KMS-11 (cell line): ENCODE measurements around the gene CARF.
"Not testable (repeated sequence)": the region's sequence is repeated elsewhere in the genome, so short reads cannot be mapped to it uniquely, and the experiment has no call there.

ENCODE experiments used
- H2AFZ ChIP-seq: fragments of 200-600 bp; sonication (generic); 2 replicates; pipeline ENCODE4 v1.6.1; 2016; ENCODE audit warnings: antibody characterized with exemption, mixed run types, low read depth
- H3K27ac ChIP-seq: fragments of 200-600 bp; sonication (generic); 2 replicates; pipeline ENCODE4 v1.6.1; 2016; ENCODE audit warnings: mild to moderate bottlenecking, mixed run types
- H3K27me3 ChIP-seq: fragments of 200-600 bp; sonication (generic); 2 replicates; pipeline ENCODE4 v1.6.1; 2017; ENCODE audit warnings: mild to moderate bottlenecking, low read depth, mixed run types, moderate library complexity; ENCODE audit not compliant: insufficient read depth
- H3K36me3 ChIP-seq: fragments of 200-600 bp; sonication (generic); 2 replicates; pipeline ENCODE4 v1.6.1; 2017; ENCODE audit warnings: mild to moderate bottlenecking, mixed run types; ENCODE audit not compliant: insufficient read depth
- H3K4me1 ChIP-seq: fragments of 200-600 bp; sonication (generic); 2 replicates; pipeline ENCODE4 v1.6.1; 2016; ENCODE audit warnings: mild to moderate bottlenecking, low read depth, mixed run types; ENCODE audit not compliant: poor library complexity, severe bottlenecking
- H3K4me2 ChIP-seq: fragments of 200-600 bp; sonication (generic); 2 replicates; pipeline ENCODE4 v1.7.0; 2016; ENCODE audit warnings: mild to moderate bottlenecking, mixed run types
- H3K4me3 ChIP-seq: fragments of 200-600 bp; sonication (generic); IDR thresholded peaks from 2 replicates; pipeline ENCODE4 v1.6.1; 2017; ENCODE audit warnings: low read depth, low read length, mixed read lengths; ENCODE audit not compliant: insufficient read depth
- H3K79me2 ChIP-seq: fragments of 200-600 bp; sonication (generic); 2 replicates; pipeline ENCODE4 v1.6.1; 2016; ENCODE audit warnings: low read depth, mixed run types; ENCODE audit not compliant: insufficient read depth
- H3K9ac ChIP-seq: fragments of 200-600 bp; sonication (generic); 2 replicates; pipeline ENCODE4 v1.6.1; 2016; ENCODE audit warnings: mild to moderate bottlenecking, mixed run types
- H4K20me1 ChIP-seq: fragments of 200-600 bp; sonication (generic); 2 replicates; pipeline ENCODE4 v1.6.1; 2016; ENCODE audit warnings: mild to moderate bottlenecking, mixed run types; ENCODE audit not compliant: insufficient read depth
- CTCF ChIP-seq: fragments of 200-600 bp; sonication (generic); conservative IDR thresholded peaks from 2 replicates; pipeline ENCODE4 v1.6.1; 2017; ENCODE audit warnings: low read depth, mild to moderate bottlenecking, antibody characterized with exemption, low read length, moderate library complexity, mixed read lengths

The CARF gene

DNA sequence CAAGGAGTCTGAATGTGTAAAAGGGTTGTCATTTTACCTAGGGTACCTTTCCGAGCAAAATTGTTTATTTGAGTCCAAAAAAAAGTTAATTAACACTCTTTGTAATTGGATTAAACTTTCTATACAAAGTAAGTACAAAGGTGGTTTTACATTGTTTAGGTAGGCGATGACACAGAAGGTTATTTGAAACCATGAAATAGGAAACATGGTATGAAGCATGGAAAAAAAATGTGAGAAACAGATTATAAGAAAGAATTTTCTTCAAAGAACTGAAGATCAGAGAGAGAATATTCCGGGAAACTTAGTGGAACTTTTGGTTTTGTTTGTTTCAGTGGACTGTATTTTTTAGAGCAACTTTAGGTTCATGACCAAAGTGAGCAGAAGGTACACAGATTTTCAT lies 32.7 kb downstream of the CARF start:
- no peak overlapping the region for H3K4me2 ChIP-seq
- no peak overlapping the region for H3K4me3 ChIP-seq
- no peaks in the 10 kb centered on the region for H3K79me2 ChIP-seq
- no peak overlapping the region for H3K9ac ChIP-seq
- H3K4me1 ChIP-seq, result no peaks in the 10 kb centered on the region
- no peaks in the 10 kb centered on the region for H3K27me3 ChIP-seq
- no peak overlapping the region for H2AFZ ChIP-seq
- H4K20me1 ChIP-seq, result no peaks in the 10 kb centered on the region
- TF ChIP-seq CTCF, result no peak
- no peaks in the 10 kb centered on the region for H3K36me3 ChIP-seq
- H3K27ac ChIP-seq, result no peak overlapping the region

DNA sequence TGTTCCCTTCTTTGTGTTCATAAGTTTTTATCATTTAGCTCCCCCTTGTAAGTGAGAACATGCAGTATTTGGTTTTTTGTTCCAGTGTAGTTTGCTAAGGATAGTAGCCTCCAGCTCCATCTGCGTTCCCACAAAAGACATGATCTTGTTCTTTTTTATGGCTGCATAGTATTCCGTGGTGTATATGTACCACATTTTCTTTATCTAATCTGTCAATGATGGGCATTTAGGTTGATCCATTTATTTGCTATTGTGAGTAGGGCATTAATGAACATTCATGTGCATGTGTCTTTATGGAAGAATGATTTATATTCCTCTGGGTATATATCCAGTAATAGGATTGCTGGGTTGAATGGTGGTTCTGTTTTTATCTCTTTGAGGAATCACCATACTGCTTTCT lies 33.4 kb downstream of the CARF start:
- Histone ChIP-seq H3K4me3 (no peak overlapping the region), H3K27ac (no peak overlapping the region), H3K4me2 (no peak overlapping the region), H3K36me3 (no peaks in the 10 kb centered on the region), H3K4me1 (no peaks in the 10 kb centered on the region), H3K27me3 (no peaks in the 10 kb centered on the region), H3K9ac (no peak overlapping the region), H4K20me1 (no peaks in the 10 kb centered on the region), H2AFZ (no peak overlapping the region), H3K79me2 (no peaks in the 10 kb centered on the region)
- TF ChIP-seq CTCF, result no peak

GRCh38 chr2:202949333-202949732 lies 37.3 kb downstream of the CARF start:
- H3K9ac ChIP-seq, H2AFZ ChIP-seq, H3K27ac ChIP-seq, H3K4me1 ChIP-seq, H3K4me2 ChIP-seq, H3K79me2 ChIP-seq, H3K36me3 ChIP-seq, H3K27me3 ChIP-seq, H3K4me3 ChIP-seq, H4K20me1 ChIP-seq: not testable (repeated sequence)

DNA sequence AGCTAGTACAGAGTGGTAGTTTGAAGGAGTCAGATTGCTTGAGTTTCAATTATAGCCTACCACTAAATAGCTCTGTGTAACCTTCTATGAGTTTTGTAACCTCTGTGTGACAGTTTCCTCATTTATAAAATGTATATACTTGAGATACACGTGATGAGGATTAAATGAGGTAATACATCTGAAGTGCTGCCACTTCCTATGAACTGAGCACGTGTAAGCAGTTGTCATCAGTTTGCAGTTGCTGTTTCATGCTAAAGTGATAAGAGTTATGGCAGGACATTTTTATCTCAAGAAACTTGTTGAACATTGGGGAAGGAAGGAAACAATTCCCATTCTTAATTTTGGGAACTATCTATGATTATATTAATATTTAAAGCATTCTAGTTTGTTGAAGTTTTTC lies 38.5 kb downstream of the CARF start:
- Histone ChIP-seq H3K4me2 (no peak overlapping the region), H3K4me3 (no peak overlapping the region), H3K4me1 (no peaks in the 10 kb centered on the region), H4K20me1 (no peaks in the 10 kb centered on the region), H3K36me3 (no peaks in the 10 kb centered on the region), H3K27me3 (no peaks in the 10 kb centered on the region), H3K27ac (no peak overlapping the region), H2AFZ (no peak overlapping the region), H3K79me2 (no peaks in the 10 kb centered on the region), H3K9ac (no peak overlapping the region)
- no peak for TF ChIP-seq CTCF

DNA sequence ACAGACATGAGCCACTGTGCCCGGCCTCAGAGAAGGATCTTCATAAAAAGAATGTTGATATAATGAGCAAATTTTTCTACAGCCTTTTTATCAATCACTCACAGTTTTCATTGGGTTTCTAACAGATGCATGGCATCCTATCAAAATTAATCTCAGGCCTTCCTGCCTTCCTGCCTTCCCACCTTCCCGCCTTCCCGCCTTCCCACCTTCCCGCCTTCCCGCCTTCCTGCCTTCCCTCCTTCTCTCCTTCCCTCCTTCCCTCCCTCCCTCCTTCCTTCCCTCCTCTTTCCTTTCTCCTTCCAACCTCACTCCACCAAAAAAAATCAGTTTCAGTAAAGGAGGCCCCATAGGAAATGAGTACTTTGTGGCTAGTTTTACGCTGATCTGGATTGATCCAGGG lies 48.4 kb downstream of the CARF start:
- no peak overlapping the region for H3K9ac ChIP-seq
- no peak overlapping the region for H3K4me3 ChIP-seq
- no peaks in the 10 kb centered on the region for H4K20me1 ChIP-seq
- H3K4me2 ChIP-seq, result no peak overlapping the region
- no peak overlapping the region for H2AFZ ChIP-seq
- H3K27me3 ChIP-seq, result no peaks in the 10 kb centered on the region
- no peaks in the 10 kb centered on the region for H3K36me3 ChIP-seq
- no peak overlapping the region for H3K27ac ChIP-seq
- H3K4me1 ChIP-seq, result peaks cover 18% of the 10 kb centered on the region
- no peak for TF ChIP-seq CTCF
- no peaks in the 10 kb centered on the region for H3K79me2 ChIP-seq
